Stimulated activated naive CD8-positive, alpha-beta T cell treated with anti-CD3 and anti-CD28 coated beads, Interleukin-15, amount 100 ng/mL, for 72 hours (primary cell): Measurements from ENCODE around the gene NGFR.
A peak's percentile ranks its signal among the peaks of the same experiment; 100 is the strongest.
"Not testable (repeated sequence)": the region's sequence is repeated elsewhere in the genome, so short reads cannot be mapped to it uniquely, and the experiment has no call there.

Experiments used
- ATAC-seq: fragments of 150-1000 bp; cut with Tn5 transposase; 2 replicates; pipeline ENCODE4 v1.10.0; 2021; ENCODE audit warnings: mild to moderate bottlenecking, moderate library complexity
- DNase-seq, 2 donors: peaks; one replicate each; pipeline ENCODE4 v3.0.0; 2021 to 2022
- H3K27ac Mint-ChIP-seq, 2 donors: one replicate each; pipeline ENCODE4 v1.8.0; 2022; ENCODE audit warnings: mild to moderate bottlenecking in 2 of 2, mixed read lengths in 2 of 2, moderate library complexity in 2 of 2
- H3K27me3 Mint-ChIP-seq: one replicate; pipeline ENCODE4 v1.8.0; 2022; ENCODE audit warnings: mixed read lengths
- H3K4me1 Mint-ChIP-seq: one replicate; pipeline ENCODE4 v1.8.0; 2022; ENCODE audit warnings: mild to moderate bottlenecking, mixed read lengths
- H3K4me3 Mint-ChIP-seq, 2 donors: one replicate each; pipeline ENCODE4 v1.8.0; 2022; ENCODE audit warnings: mild to moderate bottlenecking in 2 of 2, mixed read lengths in 2 of 2, moderate library complexity in 1 of 2
- H3K9me3 Mint-ChIP-seq, 2 donors: one replicate each; pipeline ENCODE4 v1.8.0; 2022; ENCODE audit warnings: mixed read lengths in 2 of 2

Gene NGFR

GRCh38 chr17:49550764-49551163 is 55.7 kb downstream of the NGFR start:
- ATAC-seq, H3K27ac Mint-ChIP-seq, DNase-seq, H3K4me1 Mint-ChIP-seq, H3K4me3 Mint-ChIP-seq, H3K27me3 Mint-ChIP-seq, H3K9me3 Mint-ChIP-seq: not testable (repeated sequence)

GRCh38 chr17:49551221-49552069 is 56.4 kb downstream of the NGFR start:
- Mint-ChIP-seq H3K27ac (no peak overlapping the region), H3K4me3 (no peak overlapping the region), H3K9me3 (no peaks in the 10 kb centered on the region), H3K4me1 (peaks cover 8% of the 10 kb centered on the region), H3K27me3 (peaks cover 9% of the 10 kb centered on the region)
- DNase-seq (no peak), ATAC-seq (no peak)

GRCh38 chr17:49552070-49552751 is 57.1 kb downstream of the NGFR start:
- Mint-ChIP-seq H3K9me3 (no peaks in the 10 kb centered on the region), H3K27me3 (peaks cover 4% of the 10 kb centered on the region), H3K4me3 (no peak overlapping the region), H3K27ac (no peak overlapping the region), H3K4me1 (peaks cover 16% of the 10 kb centered on the region)
- DNase-seq (no peak), ATAC-seq (no peak)

- DNase-seq (no peak), ATAC-seq (no peak)
- peaks cover 22% of the 10 kb centered on the region for H3K4me1 Mint-ChIP-seq
- no peaks in the 10 kb centered on the region for H3K9me3 Mint-ChIP-seq
- H3K27ac Mint-ChIP-seq = no peak overlapping the region
- H3K27me3 Mint-ChIP-seq = peaks cover 8% of the 10 kb centered on the region
- H3K4me3 Mint-ChIP-seq = no peak overlapping the region
Measured at GRCh38 chr17:49553676-49554335, 58.7 kb downstream of the NGFR start.

GRCh38 chr17:49554694-49555494 is 59.8 kb downstream of the NGFR start:
- ATAC-seq = no peak

GRCh38 chr17:49555495-49556222 is 60.6 kb downstream of the NGFR start:
- DNase-seq = no peak
- Mint-ChIP-seq H3K9me3 (no peaks in the 10 kb centered on the region), H3K27ac (peak overlapping the region in 1 of 2 donors; percentile 57), H3K4me1 (peaks cover 22% of the 10 kb centered on the region), H3K4me3 (no peak overlapping the region), H3K27me3 (peaks cover 8% of the 10 kb centered on the region)
- ATAC-seq = no peak

More at GRCh38 chr17:49554694-49555494, 59.8 kb downstream of the NGFR start:
- H3K27ac Mint-ChIP-seq = no peak overlapping the region
- H3K9me3 Mint-ChIP-seq = no peaks in the 10 kb centered on the region
- peaks cover 22% of the 10 kb centered on the region for H3K4me1 Mint-ChIP-seq
- DNase-seq = no peak
- no peak overlapping the region for H3K4me3 Mint-ChIP-seq
- peaks cover 8% of the 10 kb centered on the region for H3K27me3 Mint-ChIP-seq

- H3K4me3 Mint-ChIP-seq = no peak overlapping the region
- H3K4me1 Mint-ChIP-seq = peaks cover 26% of the 10 kb centered on the region
Measured at GRCh38 chr17:49556223-49556943, 61.3 kb downstream of the NGFR start.

GRCh38 chr17:49557312-49558024 is 62.4 kb downstream of the NGFR start:
- Mint-ChIP-seq H3K4me1 (peaks cover 26% of the 10 kb centered on the region), H3K4me3 (no peak overlapping the region), H3K27me3 (peaks cover 8% of the 10 kb centered on the region), H3K9me3 (no peaks in the 10 kb centered on the region), H3K27ac (no peak overlapping the region)
- ATAC-seq (peak; percentile 48), DNase-seq (peak in 1 of 2 donors; percentile 51)

More at GRCh38 chr17:49556223-49556943, 61.3 kb downstream of the NGFR start:
- Mint-ChIP-seq H3K27me3 (peaks cover 8% of the 10 kb centered on the region), H3K9me3 (no peaks in the 10 kb centered on the region), H3K27ac (peak overlapping the region in 1 of 2 donors; percentile 57)
- DNase-seq = peak; percentile 89 to 91
- peak; percentile 97 for ATAC-seq
